Stimulated activated CD8-positive, alpha-beta memory T cell treated with anti-CD3 and anti-CD28 coated beads, Interleukin-15, amount 100 ng/mL, for 1 hour (primary cell): ENCODE data around the gene PRKAR1B.

Experiments used
- DNase-seq: peaks from one replicate; pipeline ENCODE4 v3.0.0-alpha.2; 2020; ENCODE audit warnings: low read depth

The PRKAR1B gene

GRCh38 chr7:521221-522070, 205.6 kb downstream of the PRKAR1B start:
- no peak for DNase-seq

GRCh38 chr7:520503-521161, 206.4 kb downstream of the PRKAR1B start:
- no peak for DNase-seq

- no peak for DNase-seq
These were observed 207.3 kb downstream of the PRKAR1B start, which contains the start of gene PDGFA for GRCh38 chr7:519484-520390. TSS of gene PDGFA (minus strand) at chr7:519846. CDS start at chr7:519001, 845 bp downstream.

GRCh38 chr7:518630-519483, 208.2 kb downstream of the PRKAR1B start:
- DNase-seq = no peak

GRCh38 chr7:517774-518629, 209.1 kb downstream of the PRKAR1B start:
- no peak for DNase-seq

- no peak for DNase-seq
These were observed 210.2 kb downstream of the PRKAR1B start for GRCh38 chr7:516606-517456.

- DNase-seq = no peak
These were observed 210.9 kb downstream of the PRKAR1B start for GRCh38 chr7:516216-516605.

- no peak for DNase-seq
These were observed 211.5 kb downstream of the PRKAR1B start for GRCh38 chr7:515628-516027.

- no peak for DNase-seq
These were observed 212.2 kb downstream of the PRKAR1B start for GRCh38 chr7:514651-515598.

- no peak for DNase-seq
These were observed 212.8 kb downstream of the PRKAR1B start for GRCh38 chr7:514242-514641.

- DNase-seq = no peak
These were observed 213.4 kb downstream of the PRKAR1B start for GRCh38 chr7:513521-514166.

GRCh38 chr7:512541-513311, 214.4 kb downstream of the PRKAR1B start:
- no peak for DNase-seq

GRCh38 chr7:512146-512510, 215.0 kb downstream of the PRKAR1B start:
- DNase-seq = no peak

- no peak for DNase-seq
These were observed 215.5 kb downstream of the PRKAR1B start for GRCh38 chr7:511476-512145.

GRCh38 chr7:510782-511281, 216.2 kb downstream of the PRKAR1B start:
- no peak for DNase-seq

- no peak for DNase-seq
These were observed 217.0 kb downstream of the PRKAR1B start for GRCh38 chr7:510131-510481.
